Mucosa of descending colon (tissue), 3 donors: ENCODE measurements around the gene AR. TPM values are rescaled to one million over a fixed set of nuclear protein-coding genes. Genes with fewer than 3 reads are reported as not detected.

Experiments
- ATAC-seq: fragments of 200-7000 bp; cut with Tn5 transposase; one replicate; pipeline ENCODE4 v1.9.1; 2020; ENCODE audit warnings: mild to moderate bottlenecking, moderate library complexity
- DNase-seq, 3 donors: peaks; one replicate each; pipeline ENCODE4 v3.0.0-alpha.2; 2020
- H3K36me3 ChIP-seq: fragments of 200-600 bp; one replicate; pipeline ENCODE4 v1.8.0; 2021; ENCODE audit warnings: low read depth, mild to moderate bottlenecking
- H3K4me1 ChIP-seq: fragments of 200-600 bp; one replicate; pipeline ENCODE4 v1.8.0; 2021; ENCODE audit warnings: low read depth, mild to moderate bottlenecking
- H3K4me3 ChIP-seq: fragments of 200-600 bp; one replicate; pipeline ENCODE4 v1.8.0; 2021; ENCODE audit warnings: mild to moderate bottlenecking
- H3K9me3 ChIP-seq: fragments of 200-600 bp; one replicate; pipeline ENCODE4 v1.8.0; 2021; ENCODE audit warnings: mild to moderate bottlenecking
- intact Hi-C, 2 donors: fragments of 100-400 bp; cut with DNase I in 1 of 2; cut with micrococcal nuclease in 1 of 2; formaldehyde crosslinking; loops; one replicate each; pipeline versions ENCODE4 v1.11.0 to v1.11.1; 2022; cut with DNase I, micrococcal nuclease
- total RNA-seq, 3 donors: library from RNA; stranded (reverse); fragmentation: NEBNext Ultra II Directional in 2 of 3; extraction: Animal tissue kit (Norgen Biotek cat#: 25700) in 2 of 3; gene quantifications; one replicate each; pipeline versions ENCODE4 v1.2.1 to v1.2.4, GENCODE V29; 2021 to 2023
- TF ChIP-seq, protein P1 (sequence below): fragments of 200-600 bp; IDR thresholded peaks from one replicate; pipeline ENCODE4 v1.8.0; 2022; ENCODE audit warnings: antibody characterized with exemption, mild to moderate bottlenecking
- donor health status: DM: no; HTN: no; CAD: no; lungs with moderate emphysema.
- donor health status: DM: no; HTN: no; CAD: no.
- donor health status: DM: no; HTN: yes; CAD: no.

AR gene
- total RNA-seq, 3 donors from 2014 or later = 0.49 to 4.6 (median 1.2) TPM

DNA sequence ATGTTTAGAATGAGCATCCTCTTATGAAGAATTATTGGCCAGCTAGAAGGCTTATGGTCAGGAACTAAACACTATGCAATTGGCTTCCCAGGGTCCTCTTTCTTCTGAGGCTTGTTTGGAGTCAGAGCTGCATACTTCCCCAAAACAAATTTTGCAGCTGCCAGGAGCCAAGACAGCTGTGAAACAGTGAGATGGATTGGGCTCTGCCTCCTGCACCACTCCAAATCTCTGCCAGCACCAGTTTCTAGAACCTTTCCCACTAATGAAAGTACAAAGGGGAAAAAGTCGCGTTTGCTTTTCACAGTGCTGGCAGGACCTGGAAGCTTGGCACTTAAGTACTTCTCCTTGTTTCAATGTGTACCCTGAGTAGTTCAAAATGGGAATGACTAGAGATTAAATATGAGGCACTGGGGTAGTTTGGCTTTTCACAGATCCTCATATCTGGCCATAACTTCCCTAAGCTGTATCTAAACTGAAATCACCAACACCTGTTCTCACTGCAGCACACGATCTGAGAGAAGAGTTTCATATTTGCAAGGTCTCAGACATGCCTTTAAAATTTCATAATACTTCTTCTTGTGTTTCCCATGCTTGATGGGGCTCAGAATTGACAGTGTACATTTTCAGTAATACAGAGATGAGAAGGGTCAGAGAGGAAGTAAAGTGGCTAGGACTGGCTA lies 20.7 kb upstream of the AR start:
- Histone ChIP-seq H3K36me3 (no peaks in the 10 kb centered on the region), H3K4me3 (no peak overlapping the region), H3K9me3 (no peaks in the 10 kb centered on the region), H3K4me1 (no peaks in the 10 kb centered on the region)
- ATAC-seq (no peak), DNase-seq (no peak)
- TF ChIP-seq, protein P1, sequence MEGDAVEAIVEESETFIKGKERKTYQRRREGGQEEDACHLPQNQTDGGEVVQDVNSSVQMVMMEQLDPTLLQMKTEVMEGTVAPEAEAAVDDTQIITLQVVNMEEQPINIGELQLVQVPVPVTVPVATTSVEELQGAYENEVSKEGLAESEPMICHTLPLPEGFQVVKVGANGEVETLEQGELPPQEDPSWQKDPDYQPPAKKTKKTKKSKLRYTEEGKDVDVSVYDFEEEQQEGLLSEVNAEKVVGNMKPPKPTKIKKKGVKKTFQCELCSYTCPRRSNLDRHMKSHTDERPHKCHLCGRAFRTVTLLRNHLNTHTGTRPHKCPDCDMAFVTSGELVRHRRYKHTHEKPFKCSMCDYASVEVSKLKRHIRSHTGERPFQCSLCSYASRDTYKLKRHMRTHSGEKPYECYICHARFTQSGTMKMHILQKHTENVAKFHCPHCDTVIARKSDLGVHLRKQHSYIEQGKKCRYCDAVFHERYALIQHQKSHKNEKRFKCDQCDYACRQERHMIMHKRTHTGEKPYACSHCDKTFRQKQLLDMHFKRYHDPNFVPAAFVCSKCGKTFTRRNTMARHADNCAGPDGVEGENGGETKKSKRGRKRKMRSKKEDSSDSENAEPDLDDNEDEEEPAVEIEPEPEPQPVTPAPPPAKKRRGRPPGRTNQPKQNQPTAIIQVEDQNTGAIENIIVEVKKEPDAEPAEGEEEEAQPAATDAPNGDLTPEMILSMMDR = no peak
- intact Hi-C loops = no loop called here

DNA sequence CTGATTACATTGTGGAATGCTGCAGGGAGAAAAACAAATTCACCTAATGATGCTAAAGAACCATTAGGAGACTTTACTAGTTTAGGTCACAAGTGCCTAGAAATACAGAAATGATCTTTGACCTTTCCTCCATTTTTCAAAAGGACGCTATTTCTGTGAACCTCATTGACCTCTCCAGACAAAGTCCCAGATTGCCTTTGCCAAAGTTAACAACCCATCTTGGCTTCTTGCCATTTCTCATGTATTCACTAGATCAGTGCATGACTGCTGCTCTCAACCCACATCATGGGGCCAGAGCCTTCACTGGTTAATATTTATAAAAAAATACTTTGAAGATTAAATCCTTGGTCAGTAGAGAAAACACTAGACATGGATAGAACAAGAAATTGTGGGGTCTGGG lies 19.9 kb upstream of the AR start:
- Histone ChIP-seq H3K36me3 (no peaks in the 10 kb centered on the region), H3K4me1 (no peaks in the 10 kb centered on the region), H3K9me3 (no peaks in the 10 kb centered on the region), H3K4me3 (no peak overlapping the region)
- intact Hi-C loops = no loop called here
- TF ChIP-seq, protein P1 = no peak
- ATAC-seq = no peak
- DNase-seq = no peak

DNA sequence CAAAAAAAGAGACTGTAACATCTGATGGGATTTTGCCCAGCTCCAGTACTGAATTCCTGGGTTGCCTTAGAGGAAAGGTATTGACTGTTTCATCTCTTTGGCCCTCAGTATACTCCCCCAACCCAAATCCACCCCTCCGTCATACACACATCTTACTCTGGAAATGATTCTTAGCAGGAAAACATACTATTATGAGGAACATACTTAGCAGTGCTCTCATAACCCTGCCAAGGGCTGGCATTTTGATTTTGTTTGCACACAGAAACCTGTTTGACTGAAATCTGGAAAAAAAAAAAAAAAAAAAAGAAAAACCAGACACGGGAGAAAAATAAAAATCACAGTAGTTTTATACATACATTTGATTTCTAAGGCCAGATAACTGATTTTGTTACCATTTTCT lies 19.4 kb upstream of the AR start:
- no peaks in the 10 kb centered on the region for H3K4me1 ChIP-seq
- TF ChIP-seq, protein P1 = no peak
- intact Hi-C loops = no loop called here
- no peak for DNase-seq
- H3K36me3 ChIP-seq = no peaks in the 10 kb centered on the region
- no peak overlapping the region for H3K4me3 ChIP-seq
- H3K9me3 ChIP-seq = no peaks in the 10 kb centered on the region
- ATAC-seq = no peak

DNA sequence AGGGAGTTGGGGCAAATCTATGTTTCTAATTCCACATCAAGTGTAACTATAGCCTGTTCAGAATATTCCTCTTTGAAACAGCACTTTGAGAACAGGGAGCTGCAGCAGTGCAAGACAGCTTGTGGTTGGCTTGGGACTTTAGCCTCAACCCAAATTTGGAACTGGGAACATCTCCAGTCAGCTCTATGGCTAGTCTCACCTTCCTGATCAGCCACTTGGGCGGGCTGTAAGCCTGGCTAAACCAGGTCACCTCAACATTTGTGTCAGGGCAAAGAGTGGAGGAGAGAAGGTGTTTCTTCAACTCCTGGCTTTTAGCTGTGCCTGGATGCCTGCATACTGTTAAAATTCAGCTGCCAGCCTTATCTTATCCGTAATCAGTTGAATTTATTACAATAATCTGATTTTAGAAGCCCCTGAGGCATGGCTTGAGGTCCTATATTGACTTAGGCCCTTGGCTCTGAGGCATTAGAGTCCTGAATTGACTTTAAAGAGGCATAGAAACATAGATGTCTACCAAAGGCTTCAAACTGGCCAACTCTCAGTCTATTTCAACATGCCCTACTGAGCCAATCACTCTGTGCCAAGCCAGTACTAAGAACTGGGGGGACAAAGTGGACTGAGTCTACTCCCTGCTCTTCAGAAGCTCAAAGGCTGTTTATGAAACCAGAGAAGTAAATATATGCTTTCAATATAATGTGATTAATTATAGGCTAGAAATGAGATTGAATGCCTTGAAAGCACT lies 18.7 kb upstream of the AR start:
- ATAC-seq = no peak
- no peak for DNase-seq
- TF ChIP-seq, protein P1 = no peak
- H3K4me3 ChIP-seq = no peak overlapping the region
- H3K9me3 ChIP-seq = no peaks in the 10 kb centered on the region
- H3K36me3 ChIP-seq = no peaks in the 10 kb centered on the region
- intact Hi-C loops = no loop called here
- H3K4me1 ChIP-seq = no peaks in the 10 kb centered on the region

DNA sequence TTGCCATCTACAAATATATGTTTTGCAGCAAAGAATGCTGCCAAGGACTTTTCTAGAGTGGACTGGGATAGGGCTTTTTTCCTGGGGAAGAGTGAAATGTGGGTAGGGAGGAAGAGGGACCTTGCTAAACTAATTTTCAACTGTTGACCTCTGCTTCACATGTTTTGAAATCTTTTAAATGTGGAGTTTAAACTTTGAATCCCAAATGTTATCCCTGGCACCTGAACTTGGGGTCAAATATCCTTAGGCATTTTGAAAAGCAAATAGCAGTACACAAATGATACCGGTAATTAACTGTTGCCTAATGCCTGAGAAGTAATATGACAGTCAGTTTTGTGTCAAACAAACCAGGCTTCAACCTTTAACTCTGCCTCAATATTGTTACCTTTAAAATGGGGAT lies 7.3 kb upstream of the AR start:
- ATAC-seq (no peak), DNase-seq (no peak)
- intact Hi-C loops = no loop called here
- no peaks in the 10 kb centered on the region for H3K4me1 ChIP-seq
- no peaks in the 10 kb centered on the region for H3K9me3 ChIP-seq
- TF ChIP-seq, protein P1 = no peak
- no peaks in the 10 kb centered on the region for H3K36me3 ChIP-seq
- H3K4me3 ChIP-seq = no peak overlapping the region
